Nephron (organoid): ENCODE measurements around the gene OR8K5.

Experiments used
- H3K27ac Mint-ChIP-seq, 3 experiments: 2 replicates each; pipeline ENCODE4 v1.8.0; 2020; ENCODE audit warnings: mixed read lengths in 3 of 3, mild to moderate bottlenecking in 2 of 3, moderate library complexity in 1 of 3
- H3K27me3 Mint-ChIP-seq: 2 replicates; pipeline ENCODE4 v1.8.0; 2021; ENCODE audit warnings: low read depth, mild to moderate bottlenecking, moderate library complexity, mixed read lengths
- H3K36me3 Mint-ChIP-seq: 2 replicates; pipeline ENCODE4 v1.8.0; 2020; ENCODE audit warnings: low read depth, mixed read lengths
- H3K4me1 Mint-ChIP-seq: 2 replicates; pipeline ENCODE4 v1.8.0; 2020; ENCODE audit warnings: mixed read lengths
- H3K4me3 Mint-ChIP-seq, 3 experiments: 2 replicates each; pipeline ENCODE4 v1.8.0; 2020; ENCODE audit warnings: mild to moderate bottlenecking in 3 of 3, mixed read lengths in 3 of 3, moderate library complexity in 2 of 3
- H3K9me3 Mint-ChIP-seq: 2 replicates; pipeline ENCODE4 v1.8.0; 2020; ENCODE audit warnings: mixed read lengths
- CTCF ChIP-seq, 3 experiments: fragments of 200-600 bp; sonication (generic); IDR thresholded peaks; one replicate each; pipeline ENCODE4 v1.5.0; 2021; ENCODE audit warnings: antibody characterized with exemption in 3 of 3; ENCODE audit not compliant: unreplicated experiment in 3 of 3

OR8K5 gene

GRCh38 chr11:56140151-56140661 lies 19.9 kb downstream of the OR8K5 start, which contains the start of gene OR8J3:
Gene OR8J3, minus strand, starts transcription at chr11:56140201. Its CDS starts 2,483 bp downstream, at chr11:56137718.
- no peak for TF ChIP-seq CTCF (IDR thresholded peaks at IDR 0.05; ENCODE audit: unreplicated experiment in 3 of 3)
- Mint-ChIP-seq H3K4me3 (no peak within 1 kb of the TSS), H3K27me3 (no peaks in the 10 kb centered on the region), H3K36me3 (no peaks in the 10 kb centered on the region), H3K9me3 (peaks cover 4% of the 10 kb centered on the region), H3K4me1 (no peaks in the 10 kb centered on the region), H3K27ac (no peak within 1 kb of the TSS)

GRCh38 chr11:56122073-56122472 lies 38.0 kb downstream of the OR8K5 start, which contains the start of gene OR8H3:
Gene OR8H3, plus strand, starts transcription at chr11:56122373. Its CDS starts 0 bp downstream, at chr11:56122373.
- Mint-ChIP-seq H3K27ac (no peak within 1 kb of the TSS), H3K27me3 (no peaks in the 10 kb centered on the region), H3K9me3 (no peaks in the 10 kb centered on the region), H3K4me1 (no peaks in the 10 kb centered on the region), H3K4me3 (no peak within 1 kb of the TSS), H3K36me3 (no peaks in the 10 kb centered on the region)
- no peak for TF ChIP-seq CTCF (IDR thresholded peaks at IDR 0.05; ENCODE audit: unreplicated experiment in 3 of 3)
